Stimulated activated naive CD4-positive, alpha-beta T cell (primary cell): ENCODE results near the gene E2F8.
A peak's percentile ranks its signal among the peaks of the same experiment; 100 is the strongest.
"Not testable (repeated sequence)": the region's sequence is repeated elsewhere in the genome, so short reads cannot be mapped to it uniquely, and the experiment has no call there.

ENCODE experiments used
- DNase-seq, 6 experiments: peaks; one replicate each; lab custom pipeline; 2025; lab: John Stamatoyannopoulos, UW

The E2F8 gene, protein sequence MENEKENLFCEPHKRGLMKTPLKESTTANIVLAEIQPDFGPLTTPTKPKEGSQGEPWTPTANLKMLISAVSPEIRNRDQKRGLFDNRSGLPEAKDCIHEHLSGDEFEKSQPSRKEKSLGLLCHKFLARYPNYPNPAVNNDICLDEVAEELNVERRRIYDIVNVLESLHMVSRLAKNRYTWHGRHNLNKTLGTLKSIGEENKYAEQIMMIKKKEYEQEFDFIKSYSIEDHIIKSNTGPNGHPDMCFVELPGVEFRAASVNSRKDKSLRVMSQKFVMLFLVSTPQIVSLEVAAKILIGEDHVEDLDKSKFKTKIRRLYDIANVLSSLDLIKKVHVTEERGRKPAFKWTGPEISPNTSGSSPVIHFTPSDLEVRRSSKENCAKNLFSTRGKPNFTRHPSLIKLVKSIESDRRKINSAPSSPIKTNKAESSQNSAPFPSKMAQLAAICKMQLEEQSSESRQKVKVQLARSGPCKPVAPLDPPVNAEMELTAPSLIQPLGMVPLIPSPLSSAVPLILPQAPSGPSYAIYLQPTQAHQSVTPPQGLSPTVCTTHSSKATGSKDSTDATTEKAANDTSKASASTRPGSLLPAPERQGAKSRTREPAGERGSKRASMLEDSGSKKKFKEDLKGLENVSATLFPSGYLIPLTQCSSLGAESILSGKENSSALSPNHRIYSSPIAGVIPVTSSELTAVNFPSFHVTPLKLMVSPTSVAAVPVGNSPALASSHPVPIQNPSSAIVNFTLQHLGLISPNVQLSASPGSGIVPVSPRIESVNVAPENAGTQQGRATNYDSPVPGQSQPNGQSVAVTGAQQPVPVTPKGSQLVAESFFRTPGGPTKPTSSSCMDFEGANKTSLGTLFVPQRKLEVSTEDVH

DNA sequence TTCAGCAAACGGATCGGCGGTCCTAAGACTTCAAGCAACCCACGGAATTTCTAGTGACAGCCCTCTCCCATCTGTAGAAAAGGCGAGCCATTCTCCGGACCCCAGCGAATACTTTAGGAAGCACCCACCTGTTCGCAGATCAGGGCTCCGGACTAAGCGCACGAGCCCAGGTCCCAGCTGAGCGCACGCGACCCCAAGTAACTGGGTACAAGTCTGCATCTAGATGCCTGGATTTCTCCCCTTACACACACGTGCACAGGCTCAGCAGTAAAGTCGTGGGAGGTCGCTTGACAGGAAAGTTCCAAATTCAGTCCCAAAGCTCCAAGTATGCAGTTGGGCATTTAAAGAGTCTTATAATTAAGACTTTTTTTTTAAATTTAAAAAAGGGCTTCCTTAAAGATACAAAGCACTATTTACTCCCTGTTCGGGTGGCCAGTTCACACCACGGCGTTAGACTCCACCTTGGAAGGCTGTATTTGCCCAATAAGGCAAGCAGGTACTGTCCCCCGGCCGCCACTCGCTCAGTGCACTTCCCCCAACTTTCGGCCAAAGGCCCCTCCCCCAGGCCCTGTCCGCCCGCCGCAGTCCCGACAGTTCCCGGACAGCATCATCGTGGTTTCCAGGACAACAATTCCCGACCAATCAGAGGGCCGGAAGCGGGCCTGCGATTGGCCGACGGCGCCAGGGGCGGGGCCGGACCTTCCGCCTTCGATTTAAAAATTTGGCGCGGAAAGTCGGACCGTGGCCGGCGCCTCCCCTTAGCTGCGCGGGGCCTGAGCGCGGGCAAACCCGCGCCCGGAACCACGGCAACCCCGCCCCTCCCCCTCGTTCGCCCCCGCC, at the start of gene E2F8:
E2F8 (minus strand) TSS at position 526 of the 840 bp plus-strand sequence. CDS start 824 bp downstream, outside the sequence.
- peak; percentile 31 to 60 (median 50) for DNase-seq

DNA sequence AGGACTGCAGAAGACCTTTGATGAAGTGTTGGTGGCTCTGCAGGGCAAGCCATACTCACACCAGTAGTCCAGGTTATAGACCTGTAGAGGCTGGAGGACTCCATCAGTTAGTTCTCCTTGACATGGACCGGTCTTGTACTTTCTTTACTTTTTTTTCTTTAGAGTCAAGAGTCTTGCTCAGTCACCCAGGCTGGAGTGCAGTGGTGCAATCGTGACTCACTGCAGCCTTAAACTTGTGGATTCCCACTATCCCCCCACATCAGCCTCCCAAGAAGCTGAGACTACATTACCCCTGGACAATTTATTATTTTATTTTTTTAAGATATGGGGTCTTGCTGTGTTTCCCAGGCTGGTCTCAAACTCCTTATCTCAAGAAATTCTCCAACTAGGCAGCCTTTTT, 49.6 kb upstream of the E2F8 start:
- DNase-seq = no peak

DNA sequence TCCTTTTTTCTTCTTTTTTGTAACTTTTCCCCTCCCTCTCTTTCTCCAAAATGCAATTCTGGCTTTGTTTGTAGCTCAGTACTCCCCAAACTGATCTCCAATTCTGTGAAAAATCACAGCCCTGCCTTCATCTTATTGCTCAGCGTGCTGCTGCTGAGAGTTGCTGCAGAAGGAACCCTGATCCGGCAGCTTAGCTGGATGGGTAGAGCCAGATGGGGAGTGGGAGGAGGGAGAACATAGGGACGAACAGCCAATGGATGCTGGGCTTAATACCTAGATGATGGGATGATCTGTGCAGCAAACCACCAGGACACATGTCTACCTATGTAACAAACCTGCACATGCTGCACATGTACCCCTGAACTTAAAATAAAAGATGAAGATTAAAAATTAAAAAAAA, 47.5 kb upstream of the E2F8 start:
- DNase-seq = no peak

DNA sequence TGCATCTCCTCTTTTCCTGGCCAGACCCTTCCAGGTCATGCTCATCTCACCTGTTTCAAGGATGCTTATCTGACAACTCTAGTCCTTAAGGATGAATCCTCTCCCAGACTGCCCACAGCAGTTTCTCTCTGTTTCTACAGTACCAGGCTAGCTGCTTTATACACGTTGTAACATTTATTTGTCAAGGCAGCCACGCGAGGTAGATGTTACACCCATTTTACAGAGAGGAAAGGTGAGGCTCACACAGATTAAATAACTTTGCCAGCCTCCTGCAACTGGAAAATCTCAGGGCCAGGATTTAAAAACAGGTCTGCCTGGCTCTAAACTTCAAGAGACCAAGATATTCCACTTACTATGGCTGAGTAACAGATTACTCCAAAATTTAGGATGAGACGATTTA, 45.7 kb upstream of the E2F8 start:
- DNase-seq = no peak

DNA sequence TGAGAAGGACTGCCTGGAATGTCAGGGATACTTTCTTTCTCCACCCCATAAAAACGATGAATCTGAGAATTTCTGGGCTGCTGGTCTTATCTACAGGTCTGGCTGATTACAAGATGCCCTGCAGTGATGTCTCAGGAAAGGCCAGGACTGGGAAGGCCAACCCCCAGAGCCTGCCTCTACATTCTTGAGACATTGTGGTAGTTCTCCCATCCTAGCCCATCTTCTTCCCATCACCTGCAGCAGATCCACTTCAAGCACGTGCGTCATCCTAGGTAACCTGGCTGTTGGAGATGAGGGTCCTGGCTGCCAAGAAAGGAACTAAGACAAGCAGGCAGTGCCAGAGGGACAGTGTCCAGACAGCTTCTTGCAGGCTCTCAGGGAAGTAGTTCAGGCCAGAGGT, 44.1 kb upstream of the E2F8 start:
- DNase-seq = no peak

DNA sequence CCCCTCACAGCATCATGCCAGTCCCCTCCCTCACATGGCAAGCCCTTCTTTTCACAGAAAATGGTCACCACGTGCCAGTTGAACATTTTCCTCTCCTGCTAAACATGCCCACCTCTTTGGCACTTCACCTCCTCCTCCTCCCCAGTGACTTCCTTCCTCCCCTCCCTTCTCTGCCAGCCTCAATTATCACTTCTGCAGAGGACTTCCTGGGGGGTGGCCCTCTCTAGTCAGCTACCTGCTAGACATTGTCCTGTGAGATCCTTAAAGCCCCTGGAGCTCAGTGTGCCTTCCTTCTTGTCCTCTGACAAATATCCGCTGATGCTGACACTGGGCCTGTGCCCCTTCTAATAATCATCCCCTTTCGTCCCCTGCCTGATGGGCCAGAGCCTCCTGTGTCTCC, 43.2 kb upstream of the E2F8 start:
- no peak for DNase-seq

DNA sequence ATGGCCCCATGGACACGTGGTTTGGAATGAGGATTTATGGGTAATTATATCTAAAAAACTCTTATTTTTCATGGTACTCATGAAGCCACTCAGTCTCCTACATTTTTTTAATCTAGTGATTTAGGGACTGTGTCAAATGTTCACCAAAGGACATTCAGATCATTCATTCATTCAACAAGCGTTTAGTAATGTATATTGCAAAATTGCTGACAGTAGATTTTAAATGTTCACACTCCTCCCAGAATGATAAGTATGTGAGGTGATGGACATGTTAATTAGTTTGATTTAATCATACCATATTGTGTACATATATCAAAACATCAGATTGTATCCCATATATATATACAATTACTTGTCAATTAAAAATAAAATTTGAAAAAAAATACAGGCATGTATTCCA, 40.8 kb upstream of the E2F8 start:
- no peak for DNase-seq

DNA sequence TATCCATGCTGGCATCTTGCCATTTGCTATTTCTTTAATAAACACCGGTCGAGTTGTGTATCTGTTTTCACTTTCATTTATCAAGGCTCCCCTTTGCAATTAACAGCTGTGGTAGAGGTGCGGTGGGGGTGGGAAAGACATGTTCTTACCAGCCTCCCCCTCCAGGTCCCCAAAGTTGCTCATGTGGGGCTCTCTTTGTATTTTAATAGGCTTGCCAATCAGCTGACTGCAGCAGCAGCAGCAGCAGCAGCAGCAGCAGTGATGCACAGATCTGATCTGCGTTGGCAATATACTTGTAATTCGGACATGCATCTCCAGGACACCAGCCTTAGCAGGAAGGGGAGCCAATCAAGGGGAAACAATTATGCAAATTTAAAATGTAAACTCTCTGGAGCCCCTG, 40.3 kb upstream of the E2F8 start:
- DNase-seq = no peak

DNA sequence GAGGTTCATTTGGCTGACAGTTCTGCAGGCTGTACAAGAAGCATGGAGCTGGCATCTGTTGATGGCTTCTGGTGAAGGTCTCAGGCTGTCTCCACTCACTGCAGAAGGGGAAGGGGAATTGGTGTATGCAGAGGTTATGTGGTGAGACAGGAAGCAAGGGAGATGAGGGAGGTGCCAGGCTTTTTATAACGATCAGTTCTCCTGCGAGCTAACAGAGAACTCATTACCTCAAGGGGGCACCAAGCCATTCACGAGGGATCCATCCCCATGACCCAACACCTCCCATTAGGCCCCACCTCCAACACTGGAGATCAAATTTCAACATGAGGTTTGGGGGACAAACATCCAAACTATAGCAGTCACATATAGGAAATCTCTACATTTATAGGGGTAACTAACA, 38.7 kb upstream of the E2F8 start:
- DNase-seq = no peak

DNA sequence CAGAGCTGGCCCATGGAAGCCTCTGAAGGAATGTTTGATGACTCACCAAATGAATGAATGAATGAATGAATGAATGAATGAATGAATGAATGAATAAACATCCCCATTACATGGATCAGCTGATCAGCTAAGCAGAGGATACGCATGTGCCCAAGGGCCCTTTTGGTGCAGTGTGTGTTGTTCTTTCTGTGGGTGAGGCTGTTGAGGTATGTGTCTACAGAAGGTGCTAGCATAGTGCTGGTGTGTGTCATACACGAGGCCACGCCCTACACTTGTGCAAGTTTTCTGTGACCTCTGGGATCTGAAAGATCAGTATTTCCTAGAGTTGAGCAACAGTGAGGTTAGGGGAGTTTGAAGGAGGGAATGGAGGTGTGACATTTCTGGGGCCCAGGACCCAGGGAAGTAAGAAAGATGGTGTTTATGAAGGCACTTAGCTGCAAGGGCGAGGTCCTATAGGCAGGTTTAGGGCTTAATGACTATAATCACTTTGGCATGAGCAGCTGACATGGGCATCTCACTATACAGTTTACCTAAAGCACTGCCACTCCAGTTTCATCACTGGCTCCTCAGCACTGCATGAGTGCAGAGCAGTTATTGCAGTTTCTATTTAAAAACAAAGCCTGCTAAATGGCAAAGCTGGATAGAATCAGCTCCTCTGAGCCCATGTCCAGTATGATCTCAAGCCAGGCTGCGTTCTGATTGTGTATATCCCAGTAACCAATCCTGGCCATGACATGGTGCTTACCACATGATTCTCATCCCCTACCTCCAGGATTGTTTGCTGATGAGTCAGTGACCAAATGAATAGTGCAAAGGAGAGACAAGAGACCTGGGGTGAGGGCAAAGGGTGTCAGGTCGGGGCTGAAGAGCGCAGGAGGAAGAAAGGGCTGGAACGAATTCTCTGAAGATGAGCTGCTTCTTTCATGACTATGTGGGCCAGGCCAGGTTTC, 36.4 kb upstream of the E2F8 start:
- DNase-seq = no peak

DNA sequence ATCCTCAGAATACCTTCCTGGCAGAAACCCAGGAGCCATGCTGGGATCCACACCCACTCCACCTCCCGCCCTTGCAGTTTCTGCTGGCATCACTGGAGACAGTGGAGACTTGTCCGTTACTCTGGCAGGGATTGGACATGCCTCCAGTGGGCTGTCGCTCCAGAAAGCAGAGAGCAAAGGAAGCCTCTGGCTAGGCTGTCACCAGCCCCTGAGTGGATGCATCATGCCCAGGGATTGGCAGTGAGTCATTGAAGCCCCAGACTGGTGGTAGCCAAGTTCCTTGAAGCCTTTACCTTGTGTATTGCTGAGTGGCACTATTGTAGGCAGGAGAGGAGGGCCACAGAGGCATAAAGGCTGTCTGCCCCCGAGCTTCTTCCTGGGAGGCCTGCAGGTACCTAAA, 34.8 kb upstream of the E2F8 start:
- no peak for DNase-seq

DNA sequence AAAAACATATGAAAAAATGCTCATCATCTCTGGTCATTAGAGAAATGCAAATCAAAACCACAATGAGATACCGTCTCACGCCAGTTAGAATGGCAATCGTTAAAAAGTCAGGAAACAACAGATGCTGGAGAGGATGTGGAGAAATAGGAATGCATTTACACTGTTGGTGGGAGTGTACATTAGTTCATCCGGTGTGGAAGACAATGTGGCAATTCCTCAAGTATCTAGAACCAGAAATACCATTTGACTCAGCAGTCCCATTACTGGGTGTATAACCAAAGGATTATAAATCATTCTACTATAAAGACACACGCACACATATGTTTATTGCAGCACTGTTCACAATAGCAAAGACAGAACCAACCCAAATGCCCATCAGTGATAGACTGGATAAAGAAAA, 32.5 kb upstream of the E2F8 start:
- not testable (repeated sequence) for DNase-seq

DNA sequence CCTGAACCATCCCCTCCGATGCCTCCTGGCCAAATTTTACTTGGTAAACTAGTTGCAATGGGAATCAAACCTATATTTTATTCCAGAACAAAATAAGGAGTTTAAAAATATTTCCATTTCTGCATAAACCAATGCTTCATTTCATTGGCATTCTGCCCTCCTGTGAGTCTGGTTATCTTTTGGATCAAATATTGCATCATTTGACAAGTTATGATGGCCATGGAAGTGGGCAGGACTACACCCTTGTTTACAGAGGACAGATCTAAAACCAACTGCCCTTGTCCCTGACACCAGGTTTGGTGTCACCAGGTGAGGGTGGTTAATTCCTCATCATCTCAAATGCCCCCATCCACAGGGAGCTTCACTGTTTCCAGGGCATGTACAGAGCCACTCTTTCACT, 28.2 kb upstream of the E2F8 start:
- DNase-seq = no peak

DNA sequence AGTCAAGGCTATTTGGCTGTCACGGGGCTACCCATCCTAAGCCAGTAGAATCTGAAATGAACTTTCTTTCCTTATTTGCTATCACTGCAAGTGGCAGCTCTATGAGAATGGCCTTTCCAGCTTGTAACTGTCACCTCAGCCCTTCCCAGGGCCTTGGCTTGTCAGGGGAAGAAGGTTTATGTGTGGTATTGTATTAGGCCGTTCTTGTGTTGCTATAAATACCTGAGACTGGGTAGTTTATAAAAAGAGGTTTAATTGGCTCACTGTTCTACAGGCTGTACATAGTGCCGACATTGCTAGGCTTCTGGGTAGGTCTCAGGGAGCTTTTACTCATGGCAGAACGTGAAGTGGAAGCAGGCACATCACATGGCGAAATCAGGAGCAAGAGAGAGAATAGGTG, 26.8 kb upstream of the E2F8 start:
- no peak for DNase-seq

DNA sequence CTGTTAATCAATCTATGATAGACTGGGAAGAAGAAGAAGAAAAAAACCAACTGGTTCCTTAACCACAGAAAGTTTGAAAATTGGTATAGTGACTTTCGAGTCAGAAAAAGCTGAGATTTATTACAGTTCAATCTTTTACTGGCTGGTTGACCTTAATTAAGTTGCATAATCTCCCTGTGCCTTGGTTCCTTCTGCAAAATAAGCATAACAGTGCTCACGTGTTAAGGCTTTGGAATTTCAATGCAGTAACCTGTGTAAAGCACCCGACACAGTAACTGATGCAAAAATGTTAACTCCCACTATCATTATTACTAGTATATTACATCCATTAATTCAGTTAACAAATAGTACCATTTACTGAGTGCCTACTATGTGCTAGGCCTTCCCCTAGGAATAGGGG, 22.6 kb upstream of the E2F8 start:
- DNase-seq = no peak

DNA sequence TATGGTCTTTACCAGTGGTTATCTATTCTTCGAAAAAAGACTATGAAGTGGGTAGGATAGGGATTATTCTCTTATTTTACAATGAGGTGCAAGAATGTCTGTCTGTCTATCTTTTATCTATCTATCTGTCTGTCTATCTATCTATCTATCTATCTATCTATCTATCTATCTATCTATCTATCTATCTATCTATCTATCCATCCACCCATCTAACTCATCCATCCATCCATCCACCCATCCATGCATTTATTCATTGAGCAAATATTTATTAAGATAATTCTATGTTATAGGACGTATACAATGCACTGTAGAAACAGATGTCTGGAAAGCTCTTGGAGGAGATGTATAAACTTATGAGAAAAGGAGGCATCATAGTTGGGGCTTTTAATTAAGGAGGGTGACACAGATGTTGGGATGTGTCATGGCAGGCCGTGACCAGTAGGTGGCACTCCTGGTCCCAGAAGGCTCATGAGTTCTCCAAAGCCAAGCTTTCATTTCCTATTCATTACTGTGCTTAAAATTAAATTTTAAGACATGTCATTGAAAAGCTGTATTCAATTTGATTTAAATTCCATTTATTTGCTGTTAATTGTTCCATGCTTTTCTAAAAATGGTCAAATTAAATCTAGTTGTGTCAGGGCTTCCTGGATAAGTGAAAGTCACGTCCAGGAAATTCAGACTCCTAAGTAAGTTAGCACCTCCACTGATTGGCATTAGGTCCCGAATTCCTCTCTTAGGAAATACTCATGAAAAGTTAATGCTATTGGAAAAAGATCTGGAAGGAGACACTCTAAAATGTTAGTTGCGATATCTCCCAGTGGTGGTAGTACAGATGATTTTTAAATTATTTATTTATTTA, 19.0 kb upstream of the E2F8 start:
- peak in 5 of 6 experiments; percentile 3 to 34 (median 19) for DNase-seq

DNA sequence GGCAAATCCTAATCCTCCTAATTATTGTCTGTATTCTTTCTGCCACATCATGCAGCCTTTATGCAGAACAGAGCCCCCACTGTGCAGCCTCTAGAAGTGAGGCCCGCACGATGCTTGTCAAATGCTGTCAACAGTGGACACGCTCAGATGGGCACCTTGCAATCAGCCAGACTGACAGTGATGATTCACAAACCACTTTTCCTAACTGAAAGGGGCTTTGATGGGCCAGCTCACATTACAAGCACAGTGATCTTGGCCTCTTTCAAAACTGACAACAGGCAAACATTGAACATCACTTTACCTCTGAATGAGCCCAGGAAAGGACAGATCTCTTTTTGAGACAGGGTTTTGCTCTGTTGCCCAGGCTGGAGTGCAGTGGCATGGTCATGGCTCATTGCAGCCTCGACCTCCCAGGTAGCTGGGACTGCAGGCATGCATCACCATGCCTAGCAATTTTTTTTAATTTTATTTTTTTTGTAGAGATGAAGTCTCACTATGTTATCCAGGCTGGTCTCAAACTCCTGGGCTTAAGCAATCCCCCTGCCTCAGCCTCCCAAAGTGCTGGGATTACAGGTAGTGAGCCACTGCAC, 18.0 kb upstream of the E2F8 start:
- DNase-seq = no peak

DNA sequence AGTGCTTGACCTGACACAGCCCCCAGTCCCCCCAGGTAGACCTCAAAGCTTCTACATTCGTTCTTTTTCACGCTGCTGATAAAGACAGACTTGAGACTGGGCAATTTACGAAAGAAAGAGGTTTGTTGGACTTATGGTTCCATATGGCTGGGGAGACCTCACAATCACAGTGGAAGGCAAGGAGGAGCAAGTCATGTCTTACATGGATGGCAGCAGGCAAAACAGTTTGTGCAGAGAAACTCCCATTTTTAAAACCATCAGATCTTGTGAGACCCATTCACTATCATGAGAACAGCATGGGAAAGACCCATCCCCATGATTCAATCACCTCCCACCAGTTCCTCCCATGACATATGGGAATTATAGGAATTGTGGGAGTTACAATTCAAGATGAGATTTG, 13.7 kb upstream of the E2F8 start:
- DNase-seq = not testable (repeated sequence)

DNA sequence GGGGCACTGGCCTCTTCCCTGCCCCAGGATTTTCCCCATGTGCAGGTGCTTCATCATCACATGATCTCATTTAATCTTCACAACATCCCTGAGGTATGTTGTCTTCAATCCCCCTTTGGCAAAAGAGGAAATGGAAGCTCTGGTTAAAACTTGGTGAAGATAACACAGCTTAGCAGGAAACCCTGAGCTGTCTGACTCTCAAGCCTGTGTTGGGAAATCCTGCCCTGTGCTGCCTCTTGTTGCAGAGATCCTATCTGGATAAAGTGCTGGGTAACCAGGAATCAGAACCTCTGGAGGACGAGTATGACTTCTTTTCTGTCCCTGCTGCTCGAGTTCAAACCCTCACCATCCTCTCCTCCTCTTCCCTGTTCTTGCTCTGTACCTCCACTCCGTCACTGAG, 13.1 kb upstream of the E2F8 start:
- DNase-seq = no peak
